Ascending aorta (tissue), 2 donors: ENCODE data around the gene SEBOX. TPM values are rescaled to one million over a fixed set of nuclear protein-coding genes. Genes with fewer than 3 reads are reported as not detected.

Experiments used
- DNase-seq, 2 donors: peaks; one replicate each; pipeline ENCODE4 v3.0.0-alpha.2; 2019; ENCODE audit warnings: low spot score in 2 of 2
- H3K27ac ChIP-seq, 2 donors: fragments of 200-600 bp; sonication (generic); one replicate each; pipeline ENCODE4 v1.5.1; 2016 to 2017; ENCODE audit warnings: mild to moderate bottlenecking in 1 of 2
- H3K27me3 ChIP-seq: fragments of 200-600 bp; sonication (generic); one replicate; pipeline ENCODE4 v1.5.1; 2017
- H3K36me3 ChIP-seq, 2 donors: fragments of 200-600 bp; sonication (generic); one replicate each; pipeline ENCODE4 v1.5.1; 2016
- H3K4me1 ChIP-seq, 2 donors: fragments of 200-600 bp; sonication (generic); one replicate each; pipeline ENCODE4 v1.5.1; 2016 to 2017; ENCODE audit warnings: mild to moderate bottlenecking in 1 of 2
- H3K4me3 ChIP-seq, 2 donors: fragments of 200-600 bp; sonication (generic); one replicate each; pipeline ENCODE4 v1.5.1; 2016 to 2017; ENCODE audit warnings: mild to moderate bottlenecking in 1 of 2
- H3K9me3 ChIP-seq, 2 donors: fragments of 200-600 bp; sonication (generic); one replicate each; pipeline ENCODE4 v1.5.1; 2016
- intact Hi-C: fragments of 100-400 bp; cut with DNase I; formaldehyde crosslinking; loops from one replicate; pipeline ENCODE4 v1.15.1; 2023
- total RNA-seq: library from RNA; depleted of rRNA; stranded (reverse); fragments of >200 nt; gene quantifications from one replicate; pipeline ENCODE4 v1.1.0, GENCODE V29; 2016
- TF ChIP-seq, protein P1 (sequence below), 3 experiments: fragments of 200-600 bp in 2 of 3; fragments of 450-650 bp in 1 of 3; sonication (generic) in 2 of 3; IDR thresholded peaks; one replicate each; pipeline ENCODE4 v1.5.1; 2016 to 2019; ENCODE audit warnings: antibody characterized with exemption in 3 of 3, mild to moderate bottlenecking in 1 of 3, moderate library complexity in 1 of 3

Gene SEBOX
- total RNA-seq, 1 donor from 2014 or later = not detected

DNA sequence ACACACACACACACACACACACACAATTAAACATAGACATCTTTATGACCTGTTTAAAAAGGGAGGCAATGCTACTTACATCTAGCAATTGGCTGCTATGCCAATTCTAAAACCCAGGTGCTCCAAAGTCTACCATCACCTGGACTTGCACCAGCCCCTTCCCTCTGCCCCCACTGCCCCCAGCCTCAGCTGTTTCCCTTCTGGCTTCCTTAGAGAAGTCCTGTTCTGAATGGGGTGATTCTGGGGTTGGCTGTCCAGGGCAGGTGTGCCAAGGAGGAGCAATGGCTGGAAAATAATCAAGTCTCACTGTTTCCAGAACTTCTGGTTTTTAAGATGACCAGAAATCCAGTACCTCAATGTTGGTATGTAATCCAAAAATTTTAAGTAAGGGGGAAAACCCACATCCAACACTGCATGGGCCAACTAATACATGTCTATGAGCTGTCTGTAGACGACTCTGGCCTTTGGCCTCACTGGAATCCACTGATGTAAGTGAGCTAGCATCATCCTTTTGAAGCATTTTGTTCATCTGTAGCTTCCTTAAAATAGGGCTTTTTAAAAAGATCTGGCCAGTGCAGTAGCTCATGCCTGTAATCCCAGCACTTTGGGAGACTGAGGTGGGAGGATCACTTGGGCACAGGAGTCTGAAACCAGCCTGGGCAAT, 31.8 kb downstream of the SEBOX start:
- DNase-seq = no peak
- no peak overlapping the region for H3K27ac ChIP-seq
- H3K9me3 ChIP-seq = no peaks in the 10 kb centered on the region
- intact Hi-C loops = no loop called here
- no peaks in the 10 kb centered on the region for H3K27me3 ChIP-seq
- H3K4me1 ChIP-seq = peaks cover 23 to 31% of the 10 kb centered on the region in 2 donors
- TF ChIP-seq, protein P1, sequence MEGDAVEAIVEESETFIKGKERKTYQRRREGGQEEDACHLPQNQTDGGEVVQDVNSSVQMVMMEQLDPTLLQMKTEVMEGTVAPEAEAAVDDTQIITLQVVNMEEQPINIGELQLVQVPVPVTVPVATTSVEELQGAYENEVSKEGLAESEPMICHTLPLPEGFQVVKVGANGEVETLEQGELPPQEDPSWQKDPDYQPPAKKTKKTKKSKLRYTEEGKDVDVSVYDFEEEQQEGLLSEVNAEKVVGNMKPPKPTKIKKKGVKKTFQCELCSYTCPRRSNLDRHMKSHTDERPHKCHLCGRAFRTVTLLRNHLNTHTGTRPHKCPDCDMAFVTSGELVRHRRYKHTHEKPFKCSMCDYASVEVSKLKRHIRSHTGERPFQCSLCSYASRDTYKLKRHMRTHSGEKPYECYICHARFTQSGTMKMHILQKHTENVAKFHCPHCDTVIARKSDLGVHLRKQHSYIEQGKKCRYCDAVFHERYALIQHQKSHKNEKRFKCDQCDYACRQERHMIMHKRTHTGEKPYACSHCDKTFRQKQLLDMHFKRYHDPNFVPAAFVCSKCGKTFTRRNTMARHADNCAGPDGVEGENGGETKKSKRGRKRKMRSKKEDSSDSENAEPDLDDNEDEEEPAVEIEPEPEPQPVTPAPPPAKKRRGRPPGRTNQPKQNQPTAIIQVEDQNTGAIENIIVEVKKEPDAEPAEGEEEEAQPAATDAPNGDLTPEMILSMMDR (IDR thresholded peaks at IDR 0.05) = no peak
- H3K36me3 ChIP-seq = peaks cover 31 to 34% of the 10 kb centered on the region in 2 donors
- H3K4me3 ChIP-seq = no peak overlapping the region

DNA sequence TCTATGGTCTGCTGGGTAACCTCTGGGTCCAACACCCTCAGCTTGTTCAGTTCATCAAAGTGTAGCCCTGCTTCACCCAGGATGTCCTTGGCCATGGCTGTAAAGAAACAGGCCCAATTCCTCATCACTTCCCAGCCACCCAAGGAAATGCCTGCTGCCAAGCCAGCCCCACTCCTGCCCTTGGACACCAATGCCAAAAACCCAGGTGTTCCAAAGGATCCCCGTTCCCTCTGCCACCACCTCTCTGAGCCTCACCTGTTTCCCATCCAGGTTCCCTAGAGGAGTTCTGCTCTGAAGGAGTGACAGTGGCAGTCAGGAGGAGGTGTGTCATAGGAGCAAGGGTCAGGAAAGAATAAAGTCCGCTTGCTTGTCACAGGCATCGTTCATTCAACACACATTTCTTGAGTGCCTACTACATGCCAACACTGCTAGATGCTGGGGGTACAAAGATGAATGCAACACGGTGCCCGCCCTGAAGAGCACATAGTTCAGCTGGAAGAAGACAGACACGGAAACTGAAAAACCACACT, 33.0 kb downstream of the SEBOX start:
- intact Hi-C loops = no loop called here
- no peak overlapping the region for H3K27ac ChIP-seq
- peaks cover 32 to 44% of the 10 kb centered on the region in 2 donors for H3K36me3 ChIP-seq
- DNase-seq = no peak
- no peak overlapping the region for H3K4me3 ChIP-seq
- peaks cover 11 to 19% of the 10 kb centered on the region in 2 donors for H3K4me1 ChIP-seq
- H3K9me3 ChIP-seq = no peaks in the 10 kb centered on the region
- TF ChIP-seq, protein P1 (IDR thresholded peaks at IDR 0.05) = no peak
- H3K27me3 ChIP-seq = no peaks in the 10 kb centered on the region

DNA sequence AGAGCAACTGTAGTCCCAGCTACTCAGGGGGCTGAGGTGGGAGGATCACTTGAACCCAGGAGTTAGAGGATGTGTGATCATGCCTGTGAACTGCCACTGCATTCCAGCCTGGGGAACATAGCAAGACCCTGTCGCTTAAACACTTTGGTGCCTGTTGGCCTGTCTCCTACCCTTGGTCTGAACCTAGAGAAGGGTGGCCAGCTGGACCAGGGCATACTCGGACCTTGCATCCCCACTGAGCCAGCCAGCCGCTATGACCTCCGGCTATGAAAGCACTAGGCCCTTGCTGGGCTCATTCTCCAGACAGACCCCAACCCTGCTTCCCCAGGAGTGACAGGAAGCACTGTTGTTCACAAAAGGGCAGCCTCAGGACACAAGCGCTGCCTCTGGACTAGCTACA, 34.3 kb downstream of the SEBOX start:
- Histone ChIP-seq H3K27ac (no peak overlapping the region), H3K4me3 (no peak overlapping the region), H3K9me3 (no peaks in the 10 kb centered on the region), H3K36me3 (peaks cover 32 to 47% of the 10 kb centered on the region in 2 donors), H3K4me1 (peaks cover 8 to 15% of the 10 kb centered on the region in 2 donors), H3K27me3 (no peaks in the 10 kb centered on the region)
- intact Hi-C loops = no loop called here
- DNase-seq = peak in 1 of 2 donors; percentile 18
- TF ChIP-seq, protein P1 (IDR thresholded peaks at IDR 0.05) = no peak

DNA sequence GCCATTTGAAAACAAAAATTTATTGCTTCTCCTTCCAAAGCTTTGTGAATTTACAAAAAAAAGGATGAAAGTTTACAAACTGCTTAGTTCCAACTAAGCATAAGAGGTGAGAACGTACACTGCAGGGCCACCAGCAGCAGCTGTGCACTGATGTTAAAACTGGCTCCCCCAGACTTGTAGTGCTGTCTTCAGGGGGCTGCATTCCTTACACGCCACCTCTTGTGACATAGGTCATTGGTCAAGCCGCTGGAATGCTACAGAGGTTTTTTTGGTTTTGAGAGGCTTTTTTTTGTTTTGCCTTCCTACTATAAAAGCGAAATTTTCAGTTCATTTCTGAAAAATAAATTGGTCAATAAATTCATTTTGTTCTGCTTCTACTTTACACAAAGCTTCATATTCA, 36.7 kb downstream of the SEBOX start:
- DNase-seq = no peak
- no peaks in the 10 kb centered on the region for H3K4me1 ChIP-seq
- no peaks in the 10 kb centered on the region for H3K9me3 ChIP-seq
- H3K27me3 ChIP-seq = no peaks in the 10 kb centered on the region
- H3K4me3 ChIP-seq = no peak overlapping the region
- intact Hi-C loops = no loop called here
- H3K27ac ChIP-seq = no peak overlapping the region
- TF ChIP-seq, protein P1 (IDR thresholded peaks at IDR 0.05) = no peak
- peaks cover 32 to 47% of the 10 kb centered on the region in 2 donors for H3K36me3 ChIP-seq

DNA sequence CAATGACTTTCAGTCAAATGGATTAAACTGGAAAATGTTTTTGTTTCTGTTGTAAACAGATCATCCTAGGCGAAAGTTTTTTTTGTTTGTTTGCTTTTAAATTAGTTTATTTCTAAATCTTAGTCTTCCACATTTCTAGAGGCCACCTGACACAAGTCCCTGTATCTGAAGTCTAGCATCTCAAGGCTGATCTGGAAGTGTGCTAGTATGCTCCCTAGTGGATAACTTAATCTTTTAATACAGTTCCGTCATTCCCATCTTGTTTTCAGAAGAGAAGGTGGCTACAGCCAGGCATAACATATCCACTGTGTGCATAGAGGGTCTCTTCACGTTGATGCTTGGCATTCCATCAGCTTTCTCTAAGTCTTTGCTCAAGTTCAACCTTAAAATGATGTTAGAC, 37.3 kb downstream of the SEBOX start:
- TF ChIP-seq, protein P1 (IDR thresholded peaks at IDR 0.05) = no peak
- H3K4me3 ChIP-seq = no peak overlapping the region
- no peaks in the 10 kb centered on the region for H3K4me1 ChIP-seq
- H3K36me3 ChIP-seq = peaks cover 32 to 47% of the 10 kb centered on the region in 2 donors
- DNase-seq = no peak
- no peaks in the 10 kb centered on the region for H3K9me3 ChIP-seq
- H3K27ac ChIP-seq = no peak overlapping the region
- intact Hi-C loops = no loop called here
- no peaks in the 10 kb centered on the region for H3K27me3 ChIP-seq
